Thyroid gland (tissue), 4 donors: ENCODE results near the gene EHD4.

Experiments
- POLR2A ChIP-seq, 2 donors: fragments of 450-650 bp; IDR thresholded peaks; one replicate each; pipeline ENCODE4 v1.6.1; 2017; ENCODE audit warnings: antibody characterized with exemption in 2 of 2, mild to moderate bottlenecking in 2 of 2, moderate library complexity in 1 of 2
- TF ChIP-seq, protein P1 (sequence below), 6 experiments: fragments of 200-600 bp in 3 of 6; fragments of 450-650 bp in 3 of 6; sonication (generic) in 3 of 6; IDR thresholded peaks; one replicate each; pipeline ENCODE4 v1.5.1; 2016 to 2019; ENCODE audit warnings: antibody characterized with exemption in 6 of 6, mild to moderate bottlenecking in 2 of 6, inconsistent platforms in 1 of 6, moderate library complexity in 1 of 6

DNA sequence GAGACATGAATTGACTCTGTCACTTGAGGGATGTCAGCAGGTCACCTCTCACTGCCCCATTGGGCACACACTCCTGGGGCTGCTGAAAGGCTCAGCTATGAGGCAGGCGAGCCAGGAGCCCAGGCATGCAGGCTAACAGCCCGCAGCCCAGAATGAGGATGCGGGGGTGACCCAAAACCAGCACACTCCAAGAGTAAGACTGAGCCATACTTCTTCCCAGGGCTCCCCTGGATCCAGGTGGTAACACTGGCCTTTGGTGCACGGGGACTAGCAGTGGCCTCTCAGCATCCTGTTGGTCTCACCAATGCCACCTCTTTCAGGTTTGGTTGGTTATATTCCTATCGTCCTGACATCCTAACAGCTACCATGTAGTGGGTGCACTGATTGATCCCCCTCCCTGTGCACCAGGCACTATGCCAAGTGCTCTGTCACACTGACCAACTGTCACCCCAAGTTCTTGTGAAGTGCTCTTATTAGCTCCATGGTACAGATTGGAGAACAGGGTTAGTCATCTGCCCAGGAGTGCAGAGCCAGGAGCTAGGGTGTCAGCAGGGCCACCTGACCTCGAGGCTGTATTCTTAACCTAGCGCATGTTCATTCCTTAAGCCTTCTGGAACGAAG, 53.7 kb downstream of the EHD4 start:
- TF ChIP-seq, protein P1, sequence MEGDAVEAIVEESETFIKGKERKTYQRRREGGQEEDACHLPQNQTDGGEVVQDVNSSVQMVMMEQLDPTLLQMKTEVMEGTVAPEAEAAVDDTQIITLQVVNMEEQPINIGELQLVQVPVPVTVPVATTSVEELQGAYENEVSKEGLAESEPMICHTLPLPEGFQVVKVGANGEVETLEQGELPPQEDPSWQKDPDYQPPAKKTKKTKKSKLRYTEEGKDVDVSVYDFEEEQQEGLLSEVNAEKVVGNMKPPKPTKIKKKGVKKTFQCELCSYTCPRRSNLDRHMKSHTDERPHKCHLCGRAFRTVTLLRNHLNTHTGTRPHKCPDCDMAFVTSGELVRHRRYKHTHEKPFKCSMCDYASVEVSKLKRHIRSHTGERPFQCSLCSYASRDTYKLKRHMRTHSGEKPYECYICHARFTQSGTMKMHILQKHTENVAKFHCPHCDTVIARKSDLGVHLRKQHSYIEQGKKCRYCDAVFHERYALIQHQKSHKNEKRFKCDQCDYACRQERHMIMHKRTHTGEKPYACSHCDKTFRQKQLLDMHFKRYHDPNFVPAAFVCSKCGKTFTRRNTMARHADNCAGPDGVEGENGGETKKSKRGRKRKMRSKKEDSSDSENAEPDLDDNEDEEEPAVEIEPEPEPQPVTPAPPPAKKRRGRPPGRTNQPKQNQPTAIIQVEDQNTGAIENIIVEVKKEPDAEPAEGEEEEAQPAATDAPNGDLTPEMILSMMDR (IDR thresholded peaks at IDR 0.05) = no peak
- no peak for TF ChIP-seq POLR2A (IDR thresholded peaks at IDR 0.05)
